Caco-2 (cell line): ENCODE measurements around the gene ITPR1. TPM values are rescaled to one million over a fixed set of nuclear protein-coding genes. Genes with fewer than 3 reads are reported as not detected.
A peak's percentile ranks its signal among the peaks of the same experiment; 100 is the strongest.

Experiments used
- BruUV-seq: library from RNA; stranded (reverse); fragments of 400-500 nt; replicated peaks from 2 replicates; lab custom pipeline; 2021; lab: Mats Ljungman, UMichigan
- CTCF ChIA-PET: fragments of 300-600 bp; sonication (Branson Sonifier 250); formaldehyde crosslinking; loops from one replicate; lab custom pipeline; 2022; ENCODE audit warnings: antibody characterized with exemption; lab: Charles Lee
- POLR2A ChIA-PET: fragments of 300-600 bp; sonication (Branson Sonifier 250); formaldehyde crosslinking; loops from one replicate; lab custom pipeline; 2022; ENCODE audit warnings: antibody characterized with exemption; lab: Charles Lee
- DNase-seq, 2 experiments: peaks; one replicate each; pipeline versions ENCODE4 v3.0.0 to v3.0.0-alpha.2; 2020 to 2022
- H3K27me3 ChIP-seq: replicated peaks from 2 replicates; pipeline ENCODE4 v1.6.0; 2011; ENCODE audit warnings: low read length; ENCODE audit not compliant: control insufficient read depth, insufficient read depth
- H3K36me3 ChIP-seq: 2 replicates; pipeline ENCODE4 v1.5.1; 2011; ENCODE audit warnings: low read length; ENCODE audit not compliant: control insufficient read depth, insufficient read depth
- H3K4me1 ChIP-seq: fragments of 250-450 bp; sonication (Bioruptor Pico); 2 replicates; pipeline ENCODE4 v1.5.1; 2020; ENCODE audit warnings: mild to moderate bottlenecking
- H3K4me3 ChIP-seq: 2 replicates; pipeline ENCODE4 v1.5.1; 2011; ENCODE audit warnings: low read depth, mild to moderate bottlenecking, control low read depth, low read length
- H3K9me3 ChIP-seq: fragments of 250-450 bp; sonication (Bioruptor Pico); 2 replicates; pipeline ENCODE4 v1.5.1; 2020; ENCODE audit warnings: mild to moderate bottlenecking, moderate library complexity
- H3K27ac Mint-ChIP-seq: one replicate; pipeline ENCODE4 v1.8.0; 2022; ENCODE audit warnings: mixed read lengths; ENCODE audit not compliant: unreplicated experiment
- H3K27me3 Mint-ChIP-seq: one replicate; pipeline ENCODE4 v1.8.0; 2022; ENCODE audit warnings: mixed read lengths; ENCODE audit not compliant: insufficient read depth, unreplicated experiment
- H3K36me3 Mint-ChIP-seq: one replicate; pipeline ENCODE4 v1.8.0; 2022; ENCODE audit warnings: mild to moderate bottlenecking, mixed read lengths; ENCODE audit not compliant: insufficient read depth, unreplicated experiment
- H3K4me1 Mint-ChIP-seq: one replicate; pipeline ENCODE4 v1.8.0; 2022; ENCODE audit warnings: low read depth, mixed read lengths; ENCODE audit not compliant: unreplicated experiment
- H3K4me3 Mint-ChIP-seq: one replicate; pipeline ENCODE4 v1.8.0; 2022; ENCODE audit warnings: mild to moderate bottlenecking, moderate library complexity, mixed read lengths; ENCODE audit not compliant: unreplicated experiment
- H3K9me3 Mint-ChIP-seq: one replicate; pipeline ENCODE4 v1.8.0; 2022; ENCODE audit warnings: mixed read lengths; ENCODE audit not compliant: unreplicated experiment
- intact Hi-C: fragments of 100-400 bp; cut with micrococcal nuclease; formaldehyde crosslinking; loops from one replicate; pipeline ENCODE4 v1.10.0; 2022; ENCODE audit not compliant: unreplicated experiment
- total RNA-seq: library from RNA; stranded (reverse); gene quantifications from 2 replicates; pipeline ENCODE4 v1.2.3, GENCODE V29; 2022
- TF ChIP-seq, protein P1 (sequence below), 2 experiments: fragments of 200-600 bp in 1 of 2; IDR thresholded peaks; 1 replicate in 1 of 2; 2 replicates in 1 of 2; pipeline versions ENCODE4 v1.5.1 to v1.8.0; 2011 to 2022; ENCODE audit warnings: antibody characterized with exemption in 1 of 2, control low read depth in 1 of 2, inconsistent platforms in 1 of 2, low read depth in 1 of 2, low read length in 1 of 2, mild to moderate bottlenecking in 1 of 2, moderate library complexity in 1 of 2; ENCODE audit not compliant: insufficient read depth in 1 of 2, severe bottlenecking in 1 of 2, unreplicated experiment in 1 of 2

Gene ITPR1
- total RNA-seq, 1 experiment from 2014 or later: 10.4 TPM

DNA sequence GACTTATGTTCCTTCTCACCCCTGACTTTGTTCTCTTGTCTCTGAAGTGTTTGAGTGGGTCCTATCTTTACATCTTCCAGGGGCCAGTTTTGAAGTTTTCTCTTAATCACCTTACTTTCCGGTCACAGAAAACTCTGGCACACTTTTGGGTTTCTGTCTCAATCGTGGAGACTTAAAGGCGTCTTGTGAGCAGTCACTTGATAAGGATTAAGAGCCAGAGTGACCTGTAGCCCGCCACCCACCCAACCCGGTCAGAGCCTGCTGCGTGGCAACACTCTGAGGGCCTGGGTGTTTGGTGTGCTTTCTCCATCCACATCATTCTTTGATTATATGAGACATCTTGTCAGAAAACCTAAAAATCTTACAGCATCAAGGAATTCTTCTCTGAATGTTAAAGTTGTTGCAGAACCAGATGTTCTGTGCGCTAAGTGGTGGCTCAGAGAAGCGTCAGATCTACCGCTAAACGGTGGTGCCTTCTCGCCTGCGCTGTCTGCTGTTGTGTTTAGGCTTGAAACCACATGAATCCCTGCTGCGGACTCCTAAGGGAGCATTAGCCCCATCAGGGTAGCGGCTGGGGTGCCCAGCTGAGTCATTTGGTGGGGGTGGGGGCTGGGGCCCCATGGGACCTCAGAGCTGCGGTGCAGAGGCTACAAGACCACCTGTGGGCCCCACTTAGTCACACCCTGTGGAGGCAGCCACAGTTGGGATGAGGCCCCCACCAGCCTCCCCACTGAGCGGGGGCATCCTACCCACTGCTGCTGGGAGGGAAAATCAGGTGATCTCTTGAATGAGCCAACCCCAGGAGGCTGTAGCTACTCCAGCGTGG lies 327.4 kb downstream of the ITPR1 start:
- no peak overlapping the region for H3K4me3 ChIP-seq
- TF ChIP-seq, protein P1, sequence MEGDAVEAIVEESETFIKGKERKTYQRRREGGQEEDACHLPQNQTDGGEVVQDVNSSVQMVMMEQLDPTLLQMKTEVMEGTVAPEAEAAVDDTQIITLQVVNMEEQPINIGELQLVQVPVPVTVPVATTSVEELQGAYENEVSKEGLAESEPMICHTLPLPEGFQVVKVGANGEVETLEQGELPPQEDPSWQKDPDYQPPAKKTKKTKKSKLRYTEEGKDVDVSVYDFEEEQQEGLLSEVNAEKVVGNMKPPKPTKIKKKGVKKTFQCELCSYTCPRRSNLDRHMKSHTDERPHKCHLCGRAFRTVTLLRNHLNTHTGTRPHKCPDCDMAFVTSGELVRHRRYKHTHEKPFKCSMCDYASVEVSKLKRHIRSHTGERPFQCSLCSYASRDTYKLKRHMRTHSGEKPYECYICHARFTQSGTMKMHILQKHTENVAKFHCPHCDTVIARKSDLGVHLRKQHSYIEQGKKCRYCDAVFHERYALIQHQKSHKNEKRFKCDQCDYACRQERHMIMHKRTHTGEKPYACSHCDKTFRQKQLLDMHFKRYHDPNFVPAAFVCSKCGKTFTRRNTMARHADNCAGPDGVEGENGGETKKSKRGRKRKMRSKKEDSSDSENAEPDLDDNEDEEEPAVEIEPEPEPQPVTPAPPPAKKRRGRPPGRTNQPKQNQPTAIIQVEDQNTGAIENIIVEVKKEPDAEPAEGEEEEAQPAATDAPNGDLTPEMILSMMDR (IDR thresholded peaks at IDR 0.05; ENCODE audit: insufficient read depth in 1 of 2, low read depth in 1 of 2, low read length in 1 of 2, severe bottlenecking in 1 of 2, unreplicated experiment in 1 of 2): no peak
- Mint-ChIP-seq H3K9me3 (peaks cover 12% of the 10 kb centered on the region), H3K27ac (no peak overlapping the region), H3K36me3 (no peaks in the 10 kb centered on the region), H3K4me3 (no peak overlapping the region), H3K4me1 (peaks cover 9% of the 10 kb centered on the region), H3K27me3 (no peaks in the 10 kb centered on the region)
- no peaks in the 10 kb centered on the region for H3K36me3 ChIP-seq
- ChIA-PET POLR2A (no interaction called here), CTCF (interaction anchor here (0.6 kb wide), 1 partner anchor 30 kb away, joined by 5 read pairs; no protein-coding TSS in a partner anchor)
- peaks cover 11% of the 10 kb centered on the region for H3K4me1 ChIP-seq
- no peaks in the 10 kb centered on the region for H3K9me3 ChIP-seq
- DNase-seq: no peak
- H3K27me3 ChIP-seq: no peaks in the 10 kb centered on the region
- no TSS peak for BruUV-seq
- intact Hi-C loops: no loop called here

DNA sequence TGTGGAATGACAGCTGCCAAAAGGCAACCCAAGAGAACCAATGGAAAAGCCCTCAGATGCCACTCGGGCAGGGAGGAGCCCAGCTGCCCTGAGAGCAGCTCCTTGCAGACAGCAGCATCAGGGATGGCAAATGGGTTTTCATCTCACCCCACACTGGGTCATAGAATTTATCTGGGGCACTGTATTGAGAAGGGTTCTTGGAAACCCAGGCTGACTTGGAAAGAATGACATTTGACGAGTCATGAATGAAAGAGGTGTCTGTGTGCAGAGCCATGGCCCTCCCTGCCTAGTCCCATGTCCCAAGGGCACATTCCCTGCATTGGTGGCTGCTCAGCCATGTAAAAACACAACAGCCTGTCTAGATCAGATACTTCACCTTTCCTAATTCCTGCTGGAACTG lies 328.2 kb downstream of the ITPR1 start:
- peaks cover 18% of the 10 kb centered on the region for H3K4me1 ChIP-seq
- peak; percentile 17 to 44 for DNase-seq
- Mint-ChIP-seq H3K4me1 (peaks cover 13% of the 10 kb centered on the region), H3K4me3 (no peak overlapping the region), H3K36me3 (no peaks in the 10 kb centered on the region), H3K9me3 (peaks cover 12% of the 10 kb centered on the region), H3K27me3 (no peaks in the 10 kb centered on the region), H3K27ac (no peak overlapping the region)
- TF ChIP-seq, protein P1 (IDR thresholded peaks at IDR 0.05; ENCODE audit: insufficient read depth in 1 of 2, low read depth in 1 of 2, low read length in 1 of 2, severe bottlenecking in 1 of 2, unreplicated experiment in 1 of 2): no peak
- ChIA-PET POLR2A (no interaction called here), CTCF (no interaction called here)
- no peak overlapping the region for H3K4me3 ChIP-seq
- intact Hi-C loops: no loop called here
- no peaks in the 10 kb centered on the region for H3K27me3 ChIP-seq
- no peaks in the 10 kb centered on the region for H3K9me3 ChIP-seq
- no peaks in the 10 kb centered on the region for H3K36me3 ChIP-seq
- no TSS peak for BruUV-seq

DNA sequence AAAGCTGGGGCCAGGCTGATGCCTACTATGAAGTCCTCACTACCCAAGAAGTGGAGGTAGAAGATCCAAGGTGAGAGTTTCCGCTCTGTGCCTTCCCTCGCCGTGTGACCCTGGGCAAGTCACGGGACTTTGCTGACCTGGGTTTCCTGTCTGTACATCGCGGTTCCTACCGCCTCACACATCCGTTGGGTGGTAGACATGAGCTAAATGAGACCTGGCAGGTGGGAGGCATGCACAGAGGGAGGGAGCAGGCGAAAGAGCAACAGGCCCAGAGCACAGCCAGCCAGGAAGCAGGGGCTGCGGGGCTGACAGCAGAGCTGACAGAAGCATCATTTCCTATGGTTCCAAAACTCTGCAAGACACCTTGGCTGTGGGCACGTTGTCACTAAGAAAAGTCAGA lies 328.8 kb downstream of the ITPR1 start:
- Mint-ChIP-seq H3K9me3 (peaks cover 11% of the 10 kb centered on the region), H3K27me3 (no peaks in the 10 kb centered on the region), H3K4me3 (no peak overlapping the region), H3K4me1 (peaks cover 13% of the 10 kb centered on the region), H3K27ac (no peak overlapping the region), H3K36me3 (no peaks in the 10 kb centered on the region)
- ChIA-PET POLR2A (no interaction called here), CTCF (no interaction called here)
- Histone ChIP-seq H3K4me1 (peaks cover 18% of the 10 kb centered on the region), H3K4me3 (no peak overlapping the region), H3K9me3 (no peaks in the 10 kb centered on the region), H3K36me3 (no peaks in the 10 kb centered on the region), H3K27me3 (no peaks in the 10 kb centered on the region)
- TF ChIP-seq, protein P1 (IDR thresholded peaks at IDR 0.05; ENCODE audit: insufficient read depth in 1 of 2, low read depth in 1 of 2, low read length in 1 of 2, severe bottlenecking in 1 of 2, unreplicated experiment in 1 of 2): no peak
- no peak for DNase-seq
- BruUV-seq: no TSS peak
- intact Hi-C loops: no loop called here
